Hematopoietic multipotent progenitor cell treated with erythropoietin and hydrocortisone succinate and interleukin-3 and kit ligand, for 6 days (in vitro differentiated cells): Measurements from ENCODE around the gene SLC9A7.

Source experiments
- DNase-seq: peaks from one replicate; pipeline ENCODE4 v3.0.0-alpha.2; 2015

SLC9A7 gene

GRCh38 chrX:46599051-46599560 lies 159.8 kb downstream of the SLC9A7 start:
- DNase-seq: no peak

GRCh38 chrX:46597771-46598170 lies 161.1 kb downstream of the SLC9A7 start:
- DNase-seq: no peak

GRCh38 chrX:46597208-46597607 lies 161.7 kb downstream of the SLC9A7 start:
- no peak for DNase-seq

- no peak for DNase-seq
Measured at GRCh38 chrX:46595084-46595483, 163.8 kb downstream of the SLC9A7 start.

GRCh38 chrX:46589977-46590723 lies 168.8 kb downstream of the SLC9A7 start:
- no peak for DNase-seq

- peak; percentile 18 for DNase-seq
Measured at GRCh38 chrX:46588263-46588662, 170.7 kb downstream of the SLC9A7 start.

- DNase-seq: no peak
Measured at GRCh38 chrX:46587753-46588171, 171.2 kb downstream of the SLC9A7 start.

GRCh38 chrX:46587158-46587557 lies 171.8 kb downstream of the SLC9A7 start:
- no peak for DNase-seq

- no peak for DNase-seq
Measured at GRCh38 chrX:46584736-46585135, 174.2 kb downstream of the SLC9A7 start.

- DNase-seq: no peak
Measured at GRCh38 chrX:46582966-46583365, 176.0 kb downstream of the SLC9A7 start.

- DNase-seq: no peak
Measured at GRCh38 chrX:46582325-46582724, 176.6 kb downstream of the SLC9A7 start.

- no peak for DNase-seq
Measured at GRCh38 chrX:46580613-46581012, 178.3 kb downstream of the SLC9A7 start.

GRCh38 chrX:46579250-46579649 lies 179.7 kb downstream of the SLC9A7 start:
- DNase-seq: no peak

GRCh38 chrX:46577221-46578005 lies 181.5 kb downstream of the SLC9A7 start:
- peak; percentile 4 for DNase-seq

GRCh38 chrX:46576458-46576857 lies 182.5 kb downstream of the SLC9A7 start:
- DNase-seq: no peak

- DNase-seq: no peak
Measured at GRCh38 chrX:46575991-46576392, 182.9 kb downstream of the SLC9A7 start.

GRCh38 chrX:46575586-46575985 lies 183.3 kb downstream of the SLC9A7 start:
- DNase-seq: no peak

GRCh38 chrX:46574774-46575381 lies 184.0 kb downstream of the SLC9A7 start:
- DNase-seq: peak; percentile 32

GRCh38 chrX:46573892-46574773 lies 184.8 kb downstream of the SLC9A7 start:
- DNase-seq: peak; percentile 44

- peak; percentile 76 for DNase-seq
Measured at GRCh38 chrX:46573331-46573891, 185.5 kb downstream of the SLC9A7 start, which contains the start of gene CHST7. CHST7 (plus strand) TSS chrX:46573765; CDS start chrX:46573932, 167 bp downstream.

- peak; percentile 34 for DNase-seq
Measured at GRCh38 chrX:46572340-46572936, 186.5 kb downstream of the SLC9A7 start.
